ENCODE data around the gene ATP6V1D.
A peak's percentile ranks its signal among the peaks of the same experiment; 100 is the strongest.
"Not testable (repeated sequence)": the region's sequence is repeated elsewhere in the genome, so short reads cannot be mapped to it uniquely, and the experiment has no call there.

Gene ATP6V1D

DNA sequence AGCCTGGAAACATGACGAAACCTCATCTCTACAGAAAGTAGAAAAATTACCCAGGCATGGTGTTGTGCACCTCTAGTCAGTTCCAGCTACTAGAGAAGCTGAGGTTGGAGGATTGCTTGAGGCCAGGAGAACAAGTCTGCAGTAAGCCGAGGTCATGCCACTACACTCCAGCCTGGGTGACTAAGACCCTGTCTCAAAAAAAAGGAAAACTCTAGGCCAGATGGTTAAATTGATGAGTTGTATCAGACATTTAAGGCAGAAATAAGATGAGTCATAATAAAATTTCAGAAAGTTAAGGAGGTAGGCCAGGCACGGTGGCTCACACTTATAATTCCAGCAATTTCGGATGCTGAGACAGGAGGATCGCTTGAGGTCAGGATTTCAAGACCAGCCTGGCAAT is 11.2 kb upstream of the ATP6V1D start:
- no peak for DNase-seq (ENCODE audit: low read depth, low spot score)

DNA sequence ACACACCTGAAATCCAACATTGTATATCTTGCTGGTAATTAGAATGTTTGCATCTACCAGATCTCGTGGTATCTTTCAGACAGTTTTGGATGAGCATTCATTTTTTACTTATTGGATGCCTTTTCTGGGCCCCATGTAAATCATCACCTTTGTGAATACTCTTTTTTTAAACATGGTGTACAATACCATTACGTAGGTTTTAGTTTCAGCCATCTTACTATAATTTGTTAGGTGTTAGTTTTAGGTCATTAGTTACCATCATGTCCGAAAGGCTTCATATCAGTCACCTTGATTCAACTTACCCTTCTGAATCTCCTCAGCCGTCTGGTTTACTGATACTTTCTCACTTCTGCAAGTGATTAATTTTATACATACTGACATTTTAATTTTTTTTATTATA is 5.9 kb upstream of the ATP6V1D start:
- DNase-seq (ENCODE audit: low read depth, low spot score) = no peak

DNA sequence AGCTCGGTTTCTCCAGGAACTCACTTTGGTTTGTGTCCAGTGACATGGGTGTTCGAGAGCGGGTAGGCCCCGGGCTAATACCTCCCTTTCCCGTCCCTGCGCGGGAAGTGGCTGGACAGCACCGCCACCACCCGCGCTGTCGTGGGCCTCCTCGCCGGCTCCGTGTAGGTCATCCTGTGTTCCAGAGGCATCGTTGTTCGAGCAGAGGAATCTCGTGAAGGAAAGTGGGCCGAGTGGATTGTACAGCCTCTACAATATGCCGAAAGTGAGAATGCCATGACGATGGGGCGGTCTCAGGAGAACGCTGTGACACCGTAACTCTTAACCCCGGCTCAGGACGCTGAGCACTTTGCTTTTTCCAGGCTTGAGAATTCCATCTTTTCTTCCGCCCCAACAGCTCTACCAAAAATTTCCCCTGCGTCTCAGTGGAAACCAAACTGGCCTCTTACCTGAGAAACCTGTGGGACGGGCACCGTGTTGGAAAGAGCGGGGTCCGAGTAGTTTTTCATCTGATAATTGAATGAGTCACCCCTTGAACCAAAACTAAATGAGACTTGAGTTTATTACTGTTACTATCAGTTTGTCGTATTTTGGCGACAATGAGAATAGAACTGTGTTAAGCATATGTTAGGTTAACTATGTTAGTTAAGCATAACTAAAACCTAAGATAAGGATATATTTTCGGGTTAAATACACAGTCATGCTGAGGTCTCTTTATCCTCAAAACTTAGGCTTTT is 1.0 kb upstream of the ATP6V1D start:
- no peak for DNase-seq (ENCODE audit: low read depth, low spot score)

DNA sequence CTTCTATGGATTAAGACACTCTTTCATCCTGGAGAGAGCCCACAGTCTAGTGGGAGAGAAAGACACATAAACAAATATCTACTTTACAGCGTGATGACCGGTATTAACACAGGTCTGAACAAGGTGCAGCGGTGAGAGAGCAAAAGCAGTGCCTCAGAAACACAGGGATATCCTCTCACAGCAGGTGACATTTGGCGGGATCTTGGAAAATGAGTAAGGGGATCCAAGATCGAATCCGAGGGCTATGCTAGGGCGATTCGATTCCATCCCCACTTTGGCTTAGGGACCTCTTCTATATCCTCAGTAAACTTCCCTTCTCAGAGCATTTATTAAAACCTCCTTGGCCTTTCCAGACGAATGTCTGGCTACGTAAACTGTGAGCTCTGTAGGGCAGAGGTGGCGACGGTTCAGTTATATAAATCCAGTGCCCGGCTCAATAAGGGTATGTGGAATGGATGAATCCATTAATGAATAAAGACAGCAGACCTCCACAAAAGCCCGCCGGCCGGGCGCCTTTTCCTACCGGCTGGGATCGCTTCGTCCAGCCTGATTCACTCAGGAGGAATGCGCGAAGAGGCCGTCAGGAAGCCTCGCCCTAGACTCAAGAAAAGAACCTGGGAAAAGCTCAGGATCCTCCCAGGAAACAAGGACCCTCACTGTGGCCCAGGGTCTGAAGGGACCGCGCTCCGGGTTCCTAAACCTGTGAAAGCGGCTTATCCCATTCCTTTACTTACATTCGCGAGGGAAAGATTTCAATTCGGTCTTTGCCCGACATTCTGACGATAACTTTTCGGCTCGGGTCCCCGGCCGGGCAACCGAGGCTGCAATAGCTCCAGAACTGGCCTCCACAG is 455 bp downstream of the ATP6V1D start:
- peak; percentile 75 for DNase-seq (ENCODE audit: low read depth, low spot score)

DNA sequence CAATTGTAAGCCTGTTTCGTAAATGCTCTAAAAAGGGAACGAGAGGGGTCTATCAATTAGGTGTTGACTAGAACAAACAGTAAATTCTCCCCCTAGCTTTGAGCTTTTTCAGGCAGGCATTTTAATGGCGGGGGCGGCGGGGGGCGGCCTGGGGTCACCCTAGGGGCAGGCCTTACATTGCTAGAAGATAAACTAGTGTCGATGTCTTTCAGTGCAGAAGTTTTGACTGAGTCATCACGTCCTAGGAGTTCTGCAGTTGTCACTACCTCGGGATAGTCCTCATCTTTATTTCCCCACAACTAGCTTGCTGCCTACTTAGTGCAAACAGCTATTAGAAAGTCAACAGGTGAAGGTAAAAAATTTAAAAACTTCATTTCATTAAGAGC is 1.6 kb downstream of the ATP6V1D start:
- no peak for DNase-seq (ENCODE audit: low read depth, low spot score)

DNA sequence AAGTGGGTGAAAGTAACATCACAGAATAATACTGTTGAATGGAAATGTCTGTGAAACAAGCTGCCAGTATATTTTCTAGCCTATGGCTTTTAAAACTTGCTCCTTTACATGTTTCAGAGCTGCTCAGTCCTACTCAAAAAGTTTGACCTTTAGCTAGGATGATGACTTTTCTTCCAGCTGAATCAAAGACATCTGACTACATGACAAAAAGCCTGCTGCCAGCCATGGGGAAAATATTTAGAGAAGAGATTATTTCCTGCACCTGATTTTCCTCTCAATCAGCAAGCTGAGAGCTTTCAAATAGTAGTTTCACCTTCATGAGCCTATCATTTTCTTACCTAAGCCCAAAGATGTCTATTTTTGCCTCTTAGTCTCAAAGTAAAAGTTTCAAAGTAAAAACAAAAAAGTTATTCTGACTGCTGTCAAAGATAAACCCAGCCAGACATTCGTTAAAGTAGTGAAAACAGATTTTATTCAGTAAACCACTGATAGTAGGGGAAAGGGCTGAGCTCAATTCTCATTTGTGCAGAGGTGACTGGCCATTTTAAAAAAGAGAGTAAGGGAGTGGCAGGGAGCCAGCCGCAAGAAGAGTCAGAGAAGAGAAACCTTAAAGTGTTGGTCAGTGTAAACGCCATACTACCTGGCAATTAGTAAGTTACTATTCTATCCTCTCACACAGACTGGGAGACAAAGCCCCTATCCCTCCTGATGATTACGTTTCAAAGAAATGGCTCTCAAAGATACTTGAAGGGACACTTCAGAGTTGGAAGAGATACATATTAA is 2.2 kb downstream of the ATP6V1D start:
- no peak for DNase-seq (ENCODE audit: low read depth, low spot score)

DNA sequence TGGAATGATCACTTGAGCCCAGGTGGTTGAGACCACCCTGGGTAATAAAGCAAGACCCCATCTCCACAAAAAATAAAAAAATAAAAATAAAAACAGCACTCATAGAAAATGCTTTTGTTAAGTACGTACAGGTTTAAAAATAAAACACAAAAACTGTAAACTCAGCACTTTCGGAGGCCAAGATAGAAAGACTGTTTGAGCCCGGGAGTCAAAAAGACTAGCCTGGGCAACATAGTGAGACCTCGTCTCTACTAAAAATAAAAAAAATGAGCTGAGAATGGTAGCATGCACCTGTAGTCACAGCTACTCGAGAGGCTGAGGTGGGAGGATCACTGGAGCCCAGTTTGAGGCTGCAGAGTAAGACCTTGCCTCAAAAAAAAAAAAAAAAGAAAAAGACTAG is 7.5 kb downstream of the ATP6V1D start:
- no peak for DNase-seq (ENCODE audit: low read depth, low spot score)

DNA sequence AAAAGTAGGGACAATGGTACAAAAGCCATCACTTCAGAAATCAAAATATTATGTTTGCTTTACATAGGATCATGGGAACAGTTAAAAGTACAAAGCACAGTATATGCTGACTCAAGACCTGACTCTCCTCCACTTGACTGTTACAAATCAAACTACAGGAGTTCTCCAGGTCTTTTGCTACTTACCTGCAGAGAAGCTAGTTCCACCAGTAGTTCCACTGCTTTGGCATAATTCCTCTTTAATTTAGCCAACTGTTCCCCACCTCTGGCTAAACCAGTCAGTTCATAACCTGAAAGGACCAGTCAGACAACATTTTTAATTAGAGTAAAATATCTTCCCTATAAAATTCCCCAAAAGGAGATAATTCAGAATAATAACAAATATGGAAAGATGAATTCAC is 14.0 kb downstream of the ATP6V1D start:
- no peak for DNase-seq (ENCODE audit: low read depth, low spot score)

DNA sequence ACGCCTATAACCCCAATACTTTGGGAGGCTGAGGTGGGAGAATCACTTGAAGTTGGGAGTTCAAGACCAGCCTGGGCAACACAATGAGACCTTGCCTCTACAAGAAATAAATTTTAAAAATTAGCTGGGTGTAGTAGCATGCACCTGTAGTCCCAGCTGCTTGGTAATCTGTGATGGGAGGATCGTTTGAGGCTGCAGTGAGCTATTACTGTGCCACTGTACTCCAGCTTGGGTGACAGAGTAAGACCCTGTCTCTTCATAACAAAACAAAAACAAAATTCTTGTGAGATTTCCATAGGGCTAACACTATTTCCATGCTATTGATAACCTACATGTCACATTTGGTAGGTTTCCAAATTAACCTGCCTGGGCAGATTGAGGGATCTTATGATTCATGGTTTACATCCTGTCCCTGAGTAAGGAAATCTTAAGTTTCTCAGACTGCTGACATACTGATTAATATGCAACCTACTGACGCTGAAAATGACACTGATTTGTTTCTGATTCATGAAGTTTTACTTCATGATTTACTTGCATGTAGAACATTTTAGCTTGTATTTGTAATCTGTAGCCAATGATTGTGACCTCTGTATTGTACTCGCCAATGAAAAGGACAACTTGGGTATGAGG is 15.9 kb downstream of the ATP6V1D start:
- no peak for DNase-seq (ENCODE audit: low read depth, low spot score)

DNA sequence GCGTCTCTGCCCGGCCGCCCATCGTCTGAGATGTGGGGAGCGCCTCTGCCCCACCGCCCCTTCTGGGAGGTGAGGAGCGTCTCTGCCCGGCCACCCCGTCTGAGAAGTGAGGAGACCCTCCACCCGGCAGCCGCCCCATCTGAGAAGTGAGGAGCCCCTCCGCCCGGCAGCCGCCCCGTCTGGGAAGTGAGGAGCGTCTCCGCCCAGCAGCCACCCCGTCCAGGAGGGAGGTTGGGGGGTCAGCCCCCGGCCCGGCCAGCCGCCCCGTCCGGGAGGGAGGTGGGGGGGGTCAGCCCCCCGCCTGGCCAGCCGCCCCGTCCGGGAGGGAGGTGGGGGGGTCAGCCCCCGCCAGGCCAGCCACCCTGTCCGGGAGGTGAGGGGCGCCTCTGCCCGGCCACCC is 18.4 kb downstream of the ATP6V1D start:
- DNase-seq (ENCODE audit: low read depth, low spot score) = not testable (repeated sequence)

DNA sequence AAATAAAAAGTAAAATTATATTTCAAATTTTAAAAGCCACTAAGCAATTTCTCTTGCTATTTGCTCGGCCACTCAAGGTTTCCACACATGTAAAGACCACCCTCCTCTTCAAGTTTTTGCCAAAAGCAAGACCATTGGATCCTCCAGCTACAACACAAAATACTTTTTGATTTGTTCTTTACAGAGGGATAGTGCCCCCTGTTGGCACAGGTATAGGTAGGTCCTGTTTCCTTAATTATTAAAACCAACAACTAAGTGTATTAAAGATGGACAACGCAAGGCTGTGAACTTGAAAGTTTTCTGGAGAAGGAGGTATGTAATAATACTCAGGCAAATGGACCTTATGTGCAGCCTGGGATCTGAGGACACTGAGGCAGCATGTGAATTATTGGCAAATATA is 23.8 kb downstream of the ATP6V1D start:
- DNase-seq (ENCODE audit: low read depth, low spot score) = peak; percentile 32

DNA sequence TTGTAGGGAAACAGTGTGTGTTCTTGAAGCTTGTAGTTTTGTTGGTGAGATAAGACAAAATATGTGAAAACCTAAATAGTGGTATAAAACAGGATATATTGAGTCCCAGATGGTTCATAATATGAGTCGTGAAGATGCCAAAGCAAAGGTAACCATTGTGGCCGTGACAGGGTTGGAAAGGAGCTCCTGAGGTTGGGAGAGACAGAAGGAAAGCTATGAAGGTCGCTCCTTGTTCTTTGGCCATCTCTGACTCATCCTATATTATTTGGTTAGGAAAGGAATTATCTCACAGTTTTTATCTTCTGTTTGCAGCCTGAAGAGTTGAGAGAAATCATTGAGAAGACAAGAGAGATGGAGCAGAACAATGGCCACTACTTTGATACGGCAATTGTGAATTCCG is 27.1 kb downstream of the ATP6V1D start:
- no peak for DNase-seq (ENCODE audit: low read depth, low spot score)

DNA sequence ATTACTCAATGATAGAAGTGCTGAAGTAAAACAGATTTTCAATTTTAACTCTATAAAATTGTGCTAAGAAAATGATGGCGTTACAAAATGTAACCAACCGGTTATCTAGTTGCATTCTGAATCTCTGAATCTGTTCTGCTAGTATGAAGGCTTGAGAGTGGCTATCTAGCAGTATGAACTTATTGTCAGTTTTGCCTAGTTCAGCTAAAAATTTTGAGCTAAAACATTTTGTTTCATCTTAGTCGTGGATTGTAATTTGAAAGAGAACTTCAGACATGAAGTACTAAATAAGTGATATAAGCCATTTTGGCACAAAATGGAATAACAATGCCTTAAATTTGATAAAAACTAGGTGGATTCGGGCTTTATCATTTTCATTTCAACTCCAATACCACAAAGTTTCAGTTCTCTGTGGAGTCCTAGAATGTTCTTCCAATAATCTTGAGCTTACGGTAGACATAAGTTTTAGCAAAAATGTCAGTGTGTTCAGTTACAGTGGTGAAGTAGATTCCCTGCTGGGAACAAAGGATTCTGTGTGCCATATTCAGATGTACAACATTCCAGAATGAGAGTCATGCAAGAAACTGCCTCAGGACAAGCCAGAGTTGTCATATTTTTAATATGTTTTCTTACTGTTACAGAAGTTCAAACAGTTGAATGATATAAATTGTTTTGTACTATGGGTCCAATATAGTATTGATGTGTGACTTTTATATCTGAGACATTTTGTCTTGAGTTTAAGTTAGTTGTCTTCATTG is 28.1 kb downstream of the ATP6V1D start:
- DNase-seq (ENCODE audit: low read depth, low spot score) = peak; percentile 53

DNA sequence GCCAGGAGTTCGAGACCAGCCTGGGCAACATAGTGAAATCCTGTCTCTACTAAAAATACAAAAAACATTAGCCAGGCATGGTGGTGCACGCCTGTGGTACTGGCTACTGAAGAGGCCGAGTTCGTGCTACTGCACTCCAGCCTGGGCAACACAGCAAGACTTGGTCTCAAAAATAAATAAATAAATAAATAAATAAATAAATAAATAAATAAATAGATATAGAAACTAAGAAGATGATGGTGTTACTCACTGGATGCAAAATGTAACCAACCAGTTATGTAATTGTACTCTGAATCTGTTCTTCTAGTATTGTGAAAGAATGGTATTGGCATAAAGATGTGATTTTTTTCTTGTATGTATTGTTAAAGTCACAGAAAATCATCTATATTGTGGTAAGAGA is 29.9 kb downstream of the ATP6V1D start:
- DNase-seq (ENCODE audit: low read depth, low spot score) = not testable (repeated sequence)

DNA sequence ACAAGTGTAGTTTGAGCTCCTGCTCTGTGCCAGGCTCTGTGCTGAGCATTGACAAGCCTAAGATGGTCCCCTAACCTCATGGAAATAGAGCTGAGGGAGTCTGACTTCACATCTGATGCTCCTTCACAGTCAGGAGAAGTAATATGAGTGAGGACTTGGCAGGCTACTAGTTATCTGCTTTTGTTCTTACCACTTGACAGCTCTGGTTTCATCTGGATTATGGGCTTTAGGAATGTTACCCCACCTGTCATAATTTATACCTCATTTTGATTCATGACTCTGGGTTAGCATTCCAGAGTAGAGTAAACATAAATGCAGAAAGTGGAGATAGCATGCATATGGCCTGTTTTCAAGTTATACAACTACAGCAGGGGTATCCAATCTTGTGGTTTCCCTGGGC is 40.5 kb downstream of the ATP6V1D start:
- peak; percentile 18 for DNase-seq (ENCODE audit: low read depth, low spot score)

DNA sequence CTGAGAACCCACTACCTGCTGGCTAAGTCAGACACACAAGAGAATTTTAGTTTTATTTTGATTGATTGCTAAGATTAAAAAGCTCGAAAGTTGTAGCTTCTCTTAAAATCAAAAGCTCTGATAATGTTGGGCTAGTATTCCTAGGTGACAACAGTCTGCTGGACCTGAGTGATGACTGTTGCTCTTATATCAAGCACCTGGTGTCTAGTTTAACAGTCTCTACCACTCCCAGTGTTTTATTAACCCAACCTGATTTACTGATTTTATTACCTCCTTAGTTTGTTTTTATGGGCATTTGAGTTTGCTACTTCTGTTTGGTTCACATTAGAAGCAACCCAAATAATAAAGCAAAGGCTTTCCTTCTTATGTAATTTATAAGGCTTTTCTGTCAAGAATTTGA is 41.8 kb downstream of the ATP6V1D start:
- no peak for DNase-seq (ENCODE audit: low read depth, low spot score)

DNA sequence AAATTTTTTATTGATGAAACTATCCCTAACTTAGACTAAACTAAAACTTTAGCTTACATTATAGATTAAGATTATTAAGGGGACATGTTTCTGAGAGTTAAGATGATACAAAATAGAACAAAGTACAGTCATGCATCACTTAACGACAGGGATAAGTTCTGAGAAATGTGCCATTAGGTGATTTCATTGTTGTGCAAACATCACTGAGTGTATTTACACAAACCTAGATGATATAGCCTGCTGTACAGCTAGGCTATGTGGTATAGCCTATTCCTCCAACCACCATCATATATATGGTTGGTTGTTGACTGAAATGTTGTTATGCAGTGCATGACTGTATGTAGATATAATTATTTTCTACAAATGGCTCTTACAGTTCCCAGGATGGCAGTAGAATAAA is 46.5 kb downstream of the ATP6V1D start:
- no peak for DNase-seq (ENCODE audit: low read depth, low spot score)

DNA sequence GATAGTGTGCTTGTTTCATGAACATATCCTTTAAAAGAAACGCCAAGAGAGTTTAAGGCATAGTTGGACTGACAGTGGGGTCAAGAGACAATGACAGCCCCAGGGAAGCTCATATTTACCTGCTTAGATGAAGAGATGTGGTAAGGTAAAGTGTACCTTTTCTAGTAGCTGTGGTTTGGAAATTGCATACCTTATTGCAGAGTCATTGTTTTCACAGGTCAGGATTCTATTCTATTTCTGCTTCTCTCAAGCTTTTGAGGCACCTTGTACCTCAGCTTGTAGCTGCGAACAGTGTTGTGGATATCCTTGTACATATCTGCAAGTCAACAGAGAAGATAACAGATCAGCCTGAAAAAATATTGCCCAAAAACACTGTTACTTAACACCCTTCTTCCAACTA is 47.7 kb downstream of the ATP6V1D start:
- DNase-seq (ENCODE audit: low read depth, low spot score) = no peak

Data from astrocyte of the hippocampus (primary cell).